Stimulated activated naive B cell treated with anti-CD40 and anti-IgM and Interleukin-4, amounts not matched to agents 10 μg/mL and 1 μg/mL and 100 μg/mL, for 72 hours (primary cell): ENCODE measurements around the gene IFNA16.
A peak's percentile ranks its signal among the peaks of the same experiment; 100 is the strongest.
"Not testable (repeated sequence)": the region's sequence is repeated elsewhere in the genome, so short reads cannot be mapped to it uniquely, and the experiment has no call there.

Source experiments
- ATAC-seq, 2 donors: fragments of 150-1000 bp; cut with Tn5 transposase; replicated peaks; 2 replicates each; pipeline ENCODE4 v1.10.0; 2021; ENCODE audit warnings: moderate library complexity in 1 of 2
- DNase-seq: peaks from one replicate; pipeline ENCODE4 v3.0.0; 2021
- H3K27ac Mint-ChIP-seq: one replicate; pipeline ENCODE4 v1.8.0; 2022; ENCODE audit warnings: mild to moderate bottlenecking, mixed read lengths
- H3K27me3 Mint-ChIP-seq, 2 donors: one replicate each; pipeline ENCODE4 v1.8.0; 2022; ENCODE audit warnings: mixed read lengths in 2 of 2
- H3K36me3 Mint-ChIP-seq, 2 donors: one replicate each; pipeline ENCODE4 v1.8.0; 2022; ENCODE audit warnings: mixed read lengths in 2 of 2, mild to moderate bottlenecking in 1 of 2
- H3K4me1 Mint-ChIP-seq, 2 donors: one replicate each; pipeline ENCODE4 v1.8.0; 2022; ENCODE audit warnings: mixed read lengths in 2 of 2, mild to moderate bottlenecking in 1 of 2
- H3K4me3 Mint-ChIP-seq, 2 donors: one replicate each; pipeline ENCODE4 v1.8.0; 2022; ENCODE audit warnings: mild to moderate bottlenecking in 2 of 2, mixed read lengths in 2 of 2, moderate library complexity in 1 of 2
- H3K9me3 Mint-ChIP-seq, 2 donors: one replicate each; pipeline ENCODE4 v1.8.0; 2022; ENCODE audit warnings: mixed read lengths in 2 of 2, mild to moderate bottlenecking in 1 of 2

IFNA16 gene

GRCh38 chr9:21213411-21214326 lies 3.4 kb downstream of the IFNA16 start:
- ATAC-seq, result peak; percentile 95 to 97
- not testable (repeated sequence) for H3K4me3 Mint-ChIP-seq, H3K27ac Mint-ChIP-seq, H3K9me3 Mint-ChIP-seq, H3K36me3 Mint-ChIP-seq, DNase-seq
- Mint-ChIP-seq H3K4me1 (peaks cover 10 to 18% of the 10 kb centered on the region in 2 donors), H3K27me3 (peaks cover 6 to 19% of the 10 kb centered on the region in 2 donors)

GRCh38 chr9:21212160-21212559 lies 5.0 kb downstream of the IFNA16 start:
- Mint-ChIP-seq H3K27me3 (peaks cover 6 to 17% of the 10 kb centered on the region in 2 donors), H3K4me1 (peaks cover 10 to 18% of the 10 kb centered on the region in 2 donors)
- H3K36me3 Mint-ChIP-seq, ATAC-seq, H3K9me3 Mint-ChIP-seq, H3K27ac Mint-ChIP-seq, DNase-seq, H3K4me3 Mint-ChIP-seq: not testable (repeated sequence)

- not testable (repeated sequence) for ATAC-seq, H3K27ac Mint-ChIP-seq, H3K36me3 Mint-ChIP-seq, H3K9me3 Mint-ChIP-seq, DNase-seq, H3K4me3 Mint-ChIP-seq
- Mint-ChIP-seq H3K4me1 (peaks cover 10 to 18% of the 10 kb centered on the region in 2 donors), H3K27me3 (peaks cover 6 to 10% of the 10 kb centered on the region in 2 donors)
Measured at GRCh38 chr9:21210782-21211181, 6.3 kb downstream of the IFNA16 start.

- Mint-ChIP-seq H3K27me3 (peaks cover 5 to 10% of the 10 kb centered on the region in 2 donors), H3K27ac (no peak overlapping the region), H3K9me3 (no peaks in the 10 kb centered on the region), H3K4me3 (no peak overlapping the region), H3K36me3 (no peaks in the 10 kb centered on the region), H3K4me1 (peaks cover 10 to 18% of the 10 kb centered on the region in 2 donors)
- DNase-seq (no peak), ATAC-seq (no peak)
Measured at GRCh38 chr9:21210311-21210710, 6.8 kb downstream of the IFNA16 start.

GRCh38 chr9:21207043-21207442 lies 10.1 kb downstream of the IFNA16 start, which contains the start of gene IFNA10:
IFNA10 (minus strand) TSS chr9:21207143; CDS start chr9:21207097, 46 bp downstream.
- ATAC-seq, H3K9me3 Mint-ChIP-seq, H3K4me3 Mint-ChIP-seq, H3K36me3 Mint-ChIP-seq, H3K4me1 Mint-ChIP-seq, H3K27ac Mint-ChIP-seq, DNase-seq: not testable (repeated sequence)
- peaks cover 15% of the 10 kb centered on the region in 2 donors for H3K27me3 Mint-ChIP-seq

- Mint-ChIP-seq H3K27me3 (peaks cover 20 to 26% of the 10 kb centered on the region in 2 donors), H3K4me3 (no peak overlapping the region), H3K36me3 (no peaks in the 10 kb centered on the region), H3K27ac (no peak overlapping the region), H3K9me3 (peaks cover 0 to 4% of the 10 kb centered on the region in 2 donors), H3K4me1 (peaks cover 0 to 5% of the 10 kb centered on the region in 2 donors)
- no peak for DNase-seq
- no peak for ATAC-seq
Measured at GRCh38 chr9:21205204-21205603, 11.9 kb downstream of the IFNA16 start.

GRCh38 chr9:21202105-21202504 lies 15.0 kb downstream of the IFNA16 start, which contains the start of gene IFNA7:
IFNA7 (minus strand) TSS chr9:21202205; CDS start chr9:21202165, 40 bp downstream.
- H3K36me3 Mint-ChIP-seq, DNase-seq, H3K27ac Mint-ChIP-seq, ATAC-seq, H3K4me1 Mint-ChIP-seq, H3K9me3 Mint-ChIP-seq, H3K4me3 Mint-ChIP-seq: not testable (repeated sequence)
- H3K27me3 Mint-ChIP-seq, result peaks cover 20 to 26% of the 10 kb centered on the region in 2 donors

- Mint-ChIP-seq H3K4me3 (peak overlapping the region in 1 of 2 donors; percentile 46), H3K4me1 (peaks cover 14 to 21% of the 10 kb centered on the region in 2 donors)
- not testable (repeated sequence) for H3K9me3 Mint-ChIP-seq, H3K27me3 Mint-ChIP-seq, H3K36me3 Mint-ChIP-seq, H3K27ac Mint-ChIP-seq
- DNase-seq (peak; percentile 40), ATAC-seq (peak; percentile 94 to 95)
Measured at GRCh38 chr9:21194867-21195776, 22.0 kb downstream of the IFNA16 start.

GRCh38 chr9:21187487-21187886 lies 29.6 kb downstream of the IFNA16 start, which contains the start of gene IFNA4:
IFNA4 (minus strand) TSS chr9:21187587; CDS start chr9:21187531, 56 bp downstream.
- not testable (repeated sequence) for H3K27me3 Mint-ChIP-seq, H3K4me3 Mint-ChIP-seq, H3K9me3 Mint-ChIP-seq, ATAC-seq, H3K36me3 Mint-ChIP-seq, DNase-seq, H3K27ac Mint-ChIP-seq
- H3K4me1 Mint-ChIP-seq, result peaks cover 5 to 24% of the 10 kb centered on the region in 2 donors

GRCh38 chr9:21182810-21183736 lies 34.0 kb downstream of the IFNA16 start:
- not testable (repeated sequence) for H3K27me3 Mint-ChIP-seq, H3K27ac Mint-ChIP-seq, H3K4me3 Mint-ChIP-seq, H3K36me3 Mint-ChIP-seq, H3K9me3 Mint-ChIP-seq
- ATAC-seq (peak; percentile 94 to 96), DNase-seq (peak; percentile 23)
- peaks cover 7 to 21% of the 10 kb centered on the region in 2 donors for H3K4me1 Mint-ChIP-seq

GRCh38 chr9:21174671-21175070 lies 42.4 kb downstream of the IFNA16 start:
- Mint-ChIP-seq H3K4me3 (no peak overlapping the region), H3K9me3 (no peaks in the 10 kb centered on the region), H3K36me3 (no peaks in the 10 kb centered on the region), H3K27me3 (no peaks in the 10 kb centered on the region), H3K4me1 (no peaks in the 10 kb centered on the region), H3K27ac (no peak overlapping the region)
- ATAC-seq, result no peak
- no peak for DNase-seq

- Mint-ChIP-seq H3K4me1 (no peaks in the 10 kb centered on the region), H3K36me3 (no peaks in the 10 kb centered on the region)
- ATAC-seq, result no peak
Measured at GRCh38 chr9:21172156-21172555, 45.0 kb downstream of the IFNA16 start.

GRCh38 chr9:21171351-21171750 lies 45.8 kb downstream of the IFNA16 start:
- Mint-ChIP-seq H3K4me3 (no peak overlapping the region), H3K27me3 (no peaks in the 10 kb centered on the region), H3K9me3 (no peaks in the 10 kb centered on the region), H3K27ac (no peak overlapping the region), H3K4me1 (no peaks in the 10 kb centered on the region), H3K36me3 (no peaks in the 10 kb centered on the region)
- no peak for ATAC-seq
- DNase-seq, result no peak

More at GRCh38 chr9:21172156-21172555, 45.0 kb downstream of the IFNA16 start:
- no peaks in the 10 kb centered on the region for H3K9me3 Mint-ChIP-seq
- no peaks in the 10 kb centered on the region for H3K27me3 Mint-ChIP-seq
- no peak overlapping the region for H3K4me3 Mint-ChIP-seq
- DNase-seq, result no peak
- H3K27ac Mint-ChIP-seq, result no peak overlapping the region
